NCI-H748 (cell line): Measurements from ENCODE around the gene BICD2.

ENCODE experiments used
- DNase-seq: peaks from one replicate; lab custom pipeline; 2025; ENCODE audit not compliant: unreplicated experiment; lab: John Stamatoyannopoulos, UW

Gene BICD2

GRCh38 chr9:92749071-92749933, 15.3 kb downstream of the BICD2 start:
- DNase-seq = no peak

- no peak for DNase-seq
These were observed 16.5 kb downstream of the BICD2 start for GRCh38 chr9:92748233-92748497.

GRCh38 chr9:92747459-92748232, 17.0 kb downstream of the BICD2 start:
- DNase-seq = no peak

GRCh38 chr9:92746567-92747458, 17.8 kb downstream of the BICD2 start:
- no peak for DNase-seq

- DNase-seq = no peak
These were observed 18.8 kb downstream of the BICD2 start for GRCh38 chr9:92745881-92746280.

- DNase-seq = no peak
These were observed 19.3 kb downstream of the BICD2 start for GRCh38 chr9:92745331-92745730.

- no peak for DNase-seq
These were observed 23.7 kb downstream of the BICD2 start for GRCh38 chr9:92740969-92741368.

- DNase-seq = no peak
These were observed 24.1 kb downstream of the BICD2 start for GRCh38 chr9:92740446-92740961.

GRCh38 chr9:92740009-92740408, 24.6 kb downstream of the BICD2 start:
- DNase-seq = no peak

- no peak for DNase-seq
These were observed 25.2 kb downstream of the BICD2 start for GRCh38 chr9:92739346-92739970.

GRCh38 chr9:92738661-92739081, 26.0 kb downstream of the BICD2 start:
- no peak for DNase-seq

- DNase-seq = no peak
These were observed 26.9 kb downstream of the BICD2 start for GRCh38 chr9:92737611-92738299.

GRCh38 chr9:92737216-92737606, 27.4 kb downstream of the BICD2 start:
- no peak for DNase-seq

- no peak for DNase-seq
These were observed 27.9 kb downstream of the BICD2 start for GRCh38 chr9:92736563-92737215.

- DNase-seq = no peak
These were observed 28.7 kb downstream of the BICD2 start for GRCh38 chr9:92735636-92736562.

- DNase-seq = no peak
These were observed 29.6 kb downstream of the BICD2 start for GRCh38 chr9:92734931-92735635.

- no peak for DNase-seq
These were observed 33.7 kb downstream of the BICD2 start for GRCh38 chr9:92730897-92731296.

GRCh38 chr9:92729735-92730155, 34.9 kb downstream of the BICD2 start:
- DNase-seq = no peak
